ENCODE data around the gene ABITRAM.

DNA sequence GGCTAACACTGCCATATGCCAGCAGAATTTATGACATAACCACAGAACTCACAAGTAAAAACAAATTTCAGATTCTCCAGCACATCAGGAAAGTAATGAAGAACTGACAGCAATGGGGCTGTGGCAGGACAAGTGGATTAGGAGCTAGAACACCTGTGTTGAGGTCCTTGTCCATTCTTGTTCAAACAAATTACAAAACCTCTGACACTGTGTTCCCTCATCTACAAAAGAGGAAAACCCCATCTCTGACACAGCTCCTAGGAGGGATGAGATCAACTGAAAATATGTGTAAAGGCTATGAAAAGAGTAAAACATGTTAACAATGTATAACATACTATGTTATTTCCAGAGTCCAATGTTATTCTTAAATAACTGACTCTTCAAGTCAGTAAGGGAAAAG is 23.8 kb upstream of the ABITRAM start:
- TF ChIP-seq, protein P1, sequence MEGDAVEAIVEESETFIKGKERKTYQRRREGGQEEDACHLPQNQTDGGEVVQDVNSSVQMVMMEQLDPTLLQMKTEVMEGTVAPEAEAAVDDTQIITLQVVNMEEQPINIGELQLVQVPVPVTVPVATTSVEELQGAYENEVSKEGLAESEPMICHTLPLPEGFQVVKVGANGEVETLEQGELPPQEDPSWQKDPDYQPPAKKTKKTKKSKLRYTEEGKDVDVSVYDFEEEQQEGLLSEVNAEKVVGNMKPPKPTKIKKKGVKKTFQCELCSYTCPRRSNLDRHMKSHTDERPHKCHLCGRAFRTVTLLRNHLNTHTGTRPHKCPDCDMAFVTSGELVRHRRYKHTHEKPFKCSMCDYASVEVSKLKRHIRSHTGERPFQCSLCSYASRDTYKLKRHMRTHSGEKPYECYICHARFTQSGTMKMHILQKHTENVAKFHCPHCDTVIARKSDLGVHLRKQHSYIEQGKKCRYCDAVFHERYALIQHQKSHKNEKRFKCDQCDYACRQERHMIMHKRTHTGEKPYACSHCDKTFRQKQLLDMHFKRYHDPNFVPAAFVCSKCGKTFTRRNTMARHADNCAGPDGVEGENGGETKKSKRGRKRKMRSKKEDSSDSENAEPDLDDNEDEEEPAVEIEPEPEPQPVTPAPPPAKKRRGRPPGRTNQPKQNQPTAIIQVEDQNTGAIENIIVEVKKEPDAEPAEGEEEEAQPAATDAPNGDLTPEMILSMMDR (conservative IDR thresholded peaks at IDR 0.05) = no peak
- no peak for TF ChIP-seq EZH2 (IDR thresholded peaks at IDR 0.05; ENCODE audit: low read depth)

Measured in PC-9 (cell line).